HL-60/S4 treated with phorbol 12-myristate 13-acetate at 8.2 ng/mL for 4 days and 3 days (cell line): ENCODE results near the gene NUDT21.
"Not testable (repeated sequence)": the region's sequence is repeated elsewhere in the genome, so short reads cannot be mapped to it uniquely, and the experiment has no call there.

Source experiments
- in situ Hi-C: fragments of 300-500 bp; cut with MboI; formaldehyde crosslinking; loops from 2 replicates; pipeline ENCODE4 v1.15.0; 2022; ENCODE audit warnings: low sequenced_read_pairs

The NUDT21 gene

DNA sequence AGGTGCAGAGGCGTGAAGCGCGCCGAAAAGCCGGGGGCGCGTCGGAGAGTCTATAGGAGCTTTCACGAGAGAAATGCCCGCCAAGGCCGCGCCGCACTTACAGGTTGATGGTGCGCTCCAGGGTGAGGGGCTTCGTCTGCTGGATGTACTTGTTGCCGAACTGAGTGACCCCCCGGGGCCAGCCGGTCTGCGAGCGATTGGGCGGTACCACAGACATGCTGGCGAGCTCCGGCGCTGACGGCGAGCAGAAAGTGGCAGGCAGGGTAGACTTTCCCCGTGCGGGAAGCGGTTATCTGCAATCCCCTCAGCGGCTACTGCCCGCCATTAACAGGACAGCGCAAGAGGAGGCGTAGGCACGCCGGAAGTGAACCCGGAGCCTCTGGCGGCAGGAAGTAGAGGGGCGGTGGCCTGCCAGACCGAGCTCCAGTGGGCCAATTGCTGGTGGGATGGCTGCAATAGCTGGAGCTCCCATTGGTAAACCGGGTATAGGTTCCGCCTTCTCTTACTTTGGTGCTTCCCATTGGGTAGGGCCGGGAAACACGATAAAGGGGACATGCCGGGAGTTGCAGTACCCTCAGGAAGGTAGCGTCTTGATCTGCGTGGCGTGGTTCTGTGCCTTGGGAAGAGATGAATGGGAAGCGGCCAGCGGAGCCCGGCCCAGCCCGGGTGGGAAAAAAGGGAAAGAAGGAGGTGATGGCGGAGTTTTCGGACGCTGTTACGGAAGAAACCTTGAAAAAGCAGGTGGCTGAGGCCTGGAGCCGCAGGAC is at the start of gene NUDT21, which contains the start of gene OGFOD1:
NUDT21 (minus strand) TSS at position 347 of the 767 bp plus-strand sequence; CDS start at position 217, 130 bp downstream.
OGFOD1 (plus strand) TSS at position 569 of the 767 bp plus-strand sequence; CDS start at position 628, 59 bp downstream.
- in situ Hi-C loops: no loop called here

DNA sequence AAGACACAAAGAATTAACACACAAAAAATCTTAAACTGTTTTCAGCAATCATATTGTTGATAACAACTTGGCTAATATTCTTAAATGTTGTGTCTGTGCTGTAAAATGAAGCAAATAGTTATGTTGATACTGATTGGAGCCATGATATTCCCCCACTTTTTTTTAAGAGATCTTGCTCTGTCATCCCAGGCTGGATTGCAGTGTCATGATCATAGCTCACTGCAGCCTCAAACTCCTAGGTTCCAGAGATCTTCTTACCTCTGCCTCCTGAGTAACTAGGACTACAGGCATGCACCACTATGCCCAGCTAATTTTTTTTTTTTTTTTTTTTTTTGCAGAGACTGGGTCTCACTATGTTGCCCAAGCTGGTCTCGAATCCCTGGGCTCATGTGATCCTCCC is 42.7 kb upstream of the NUDT21 start:
- in situ Hi-C loops: no loop called here

DNA sequence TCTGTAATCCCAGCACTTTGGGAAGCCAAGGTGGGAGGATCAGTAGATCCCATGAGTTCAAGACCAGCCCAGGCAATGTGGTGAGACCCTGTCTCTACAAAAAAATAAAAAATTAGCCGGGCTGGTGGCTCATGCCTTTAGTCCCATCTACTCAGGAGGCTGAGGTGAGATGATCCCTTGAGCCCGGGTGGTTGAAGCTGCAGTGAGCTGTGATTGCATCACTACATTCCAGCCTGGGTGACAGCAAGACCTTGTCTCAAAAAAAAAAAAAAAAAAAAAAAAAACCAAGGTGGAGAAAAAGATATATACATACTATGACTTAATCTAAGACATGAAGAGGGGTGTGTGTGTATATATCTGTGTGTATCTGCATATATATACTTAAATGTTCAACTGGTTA is 42.0 kb upstream of the NUDT21 start:
- in situ Hi-C loops: no loop called here

DNA sequence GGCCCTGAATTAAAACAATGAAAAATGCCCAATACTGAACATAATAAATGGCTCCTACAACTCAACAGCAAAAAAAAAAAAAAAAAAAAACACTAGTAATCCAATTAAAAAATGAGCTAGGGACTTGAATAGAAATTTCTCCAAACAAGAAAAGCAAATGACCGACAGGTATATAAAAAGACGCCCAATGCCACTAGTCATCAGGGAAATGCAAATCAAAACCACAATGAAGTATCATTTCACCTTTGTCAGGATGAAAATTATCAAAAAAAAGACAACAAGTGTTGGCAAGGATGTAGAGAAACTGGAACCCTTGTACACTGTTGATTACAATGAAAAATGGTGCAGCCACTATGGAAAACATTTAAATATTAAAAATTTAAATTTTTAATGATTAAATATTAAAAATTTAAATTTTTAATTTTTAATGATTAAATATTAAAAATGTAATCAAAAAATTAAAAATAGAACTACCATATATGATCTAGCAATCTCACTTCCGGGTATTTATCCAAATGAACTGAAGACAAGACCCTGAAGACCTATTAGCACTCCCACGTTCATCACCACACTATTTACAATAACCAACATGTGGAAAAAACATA is 40.6 kb upstream of the NUDT21 start:
- in situ Hi-C loops: no loop called here

DNA sequence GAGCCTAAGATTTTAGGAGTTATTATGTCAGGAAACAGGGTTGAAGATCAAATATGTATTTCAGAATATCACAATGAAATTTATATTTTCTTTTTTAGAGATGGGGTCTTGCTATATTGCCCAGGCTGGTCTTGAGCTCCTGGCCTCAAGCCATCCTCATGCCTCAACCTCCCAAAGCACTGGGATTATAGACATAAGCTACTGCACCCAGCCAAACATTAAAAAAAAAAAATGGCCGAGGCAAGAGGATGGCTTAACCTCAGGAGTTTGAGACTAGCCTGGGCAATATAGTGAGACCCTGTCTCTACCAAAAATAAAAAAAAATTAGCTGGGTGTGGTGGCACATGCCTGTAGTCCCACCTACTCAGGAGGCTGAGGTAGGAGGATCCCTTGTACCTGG is 37.7 kb upstream of the NUDT21 start:
- in situ Hi-C loops: not testable (repeated sequence)

DNA sequence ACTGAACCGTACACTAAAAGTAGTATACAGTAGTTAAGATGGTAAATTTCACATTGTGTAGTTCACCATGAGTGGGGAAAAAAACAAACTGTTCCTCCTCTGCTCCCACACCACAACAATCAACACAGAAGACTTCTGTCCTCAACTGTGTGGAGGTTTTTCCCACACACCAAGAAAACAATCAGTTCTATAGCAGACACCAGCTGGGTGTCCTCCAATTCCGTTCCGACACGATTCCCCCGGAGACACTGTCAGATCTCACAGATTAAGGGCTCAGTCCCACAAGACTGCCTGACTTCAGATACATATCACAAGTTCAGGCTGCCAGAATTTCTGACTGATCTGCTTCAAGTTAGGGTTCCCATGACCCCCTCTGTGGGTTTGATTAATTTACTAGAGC is 36.9 kb upstream of the NUDT21 start:
- in situ Hi-C loops: no loop called here

DNA sequence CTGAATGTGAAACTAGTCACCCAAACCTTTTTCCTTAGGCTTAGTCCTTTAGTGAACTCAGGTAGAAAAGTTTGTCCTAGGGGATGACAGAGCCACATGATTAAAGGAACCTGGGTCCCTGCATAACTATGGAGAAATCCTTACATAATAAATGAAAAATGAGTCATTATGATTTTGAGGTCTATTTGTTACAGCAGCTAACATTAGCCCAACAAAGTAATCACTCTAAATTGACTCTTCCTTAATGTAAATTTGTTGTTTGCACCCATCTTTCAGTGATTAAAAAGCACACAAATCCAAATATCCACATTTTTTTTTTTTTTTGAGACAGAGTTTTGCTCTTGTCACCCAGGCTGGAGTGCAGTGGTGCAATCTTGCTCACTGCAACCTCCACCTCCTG is 32.3 kb upstream of the NUDT21 start:
- in situ Hi-C loops: no loop called here

DNA sequence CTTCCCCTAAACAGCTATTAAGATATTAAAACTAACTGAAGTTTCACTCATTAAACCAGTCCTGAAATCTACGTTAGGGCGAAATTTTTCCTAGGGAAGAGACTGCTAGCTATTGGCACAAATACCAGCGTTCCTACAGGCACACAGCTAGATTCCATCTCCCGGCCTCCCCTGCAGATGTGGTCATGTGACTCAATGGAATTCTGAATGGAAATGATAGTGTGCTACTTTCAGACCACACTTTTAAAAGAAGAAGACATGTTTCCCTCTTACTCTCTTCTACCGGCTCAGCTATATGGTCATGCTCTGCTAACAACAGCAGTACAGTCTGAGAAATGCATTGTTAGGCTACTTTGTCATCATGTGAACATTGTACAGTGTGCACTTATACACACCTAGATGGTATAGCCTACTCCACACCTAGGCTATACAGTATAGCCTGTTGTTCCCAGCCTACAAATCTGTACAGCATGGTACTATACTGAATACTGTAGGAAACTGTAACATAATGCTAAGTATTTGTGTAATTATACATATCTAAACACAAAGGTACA is 31.6 kb upstream of the NUDT21 start:
- in situ Hi-C loops: no loop called here

DNA sequence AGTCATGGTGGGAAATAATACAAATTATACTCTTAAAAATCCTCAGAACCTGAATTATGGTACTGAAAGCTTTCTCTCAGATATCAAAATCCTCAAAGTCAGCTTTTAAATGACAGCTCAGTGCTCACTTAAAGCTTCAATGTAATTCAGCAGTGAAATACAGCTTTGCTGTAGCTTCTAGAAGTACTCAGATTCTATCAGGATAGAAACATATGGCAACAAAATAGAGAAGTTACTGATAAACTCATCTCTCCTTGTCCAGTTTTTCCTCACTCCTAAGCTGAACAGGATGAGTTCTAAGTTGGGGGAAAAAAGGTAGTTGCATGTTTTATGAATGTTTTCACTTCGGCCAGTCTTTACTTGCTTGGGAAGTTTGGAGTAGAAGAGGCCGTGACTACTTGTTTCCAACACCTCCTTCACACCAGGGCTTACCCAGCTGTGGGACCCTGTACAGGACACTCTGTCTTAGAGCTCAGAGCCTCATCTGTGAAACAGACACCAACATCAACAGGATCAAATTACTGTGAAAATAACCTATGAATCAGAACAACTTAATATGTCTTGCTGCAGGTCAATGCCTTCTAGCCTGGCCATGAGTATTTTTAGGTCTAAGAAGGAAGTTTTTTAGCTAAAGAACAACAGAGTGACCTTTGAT is 30.5 kb upstream of the NUDT21 start:
- in situ Hi-C loops: no loop called here

DNA sequence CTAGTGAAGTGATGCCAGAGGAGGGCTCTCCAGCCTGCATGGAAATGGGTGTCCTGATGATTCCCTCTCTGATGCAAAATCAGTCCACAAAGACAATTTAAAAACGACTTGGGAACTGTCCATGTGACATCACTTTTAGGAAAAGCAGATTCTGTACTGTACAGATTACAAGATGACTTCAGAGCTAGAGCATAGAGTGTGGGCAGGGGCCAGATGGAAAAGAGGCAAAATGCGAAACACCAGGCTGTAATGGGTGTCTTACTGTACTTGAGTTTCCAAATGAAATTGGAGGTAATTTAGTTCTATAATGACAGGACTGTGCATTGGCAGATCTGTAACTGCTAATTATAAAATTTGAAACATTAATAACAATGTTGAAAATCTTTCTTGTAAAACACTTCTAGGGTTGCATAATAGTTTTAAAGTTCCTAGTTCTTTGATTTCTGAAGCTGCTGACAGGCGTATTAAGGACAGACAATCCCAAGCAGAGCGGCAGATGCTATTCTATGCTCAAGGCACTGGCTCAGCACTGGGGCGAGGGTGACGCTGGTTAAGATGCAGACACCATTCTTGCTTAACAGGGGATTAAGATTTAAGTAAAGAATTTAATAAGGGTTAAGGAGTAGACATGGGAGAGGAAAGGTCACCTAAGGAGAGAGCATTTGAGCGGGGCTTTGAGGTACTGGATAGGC is 29.8 kb upstream of the NUDT21 start:
- in situ Hi-C loops: no loop called here

DNA sequence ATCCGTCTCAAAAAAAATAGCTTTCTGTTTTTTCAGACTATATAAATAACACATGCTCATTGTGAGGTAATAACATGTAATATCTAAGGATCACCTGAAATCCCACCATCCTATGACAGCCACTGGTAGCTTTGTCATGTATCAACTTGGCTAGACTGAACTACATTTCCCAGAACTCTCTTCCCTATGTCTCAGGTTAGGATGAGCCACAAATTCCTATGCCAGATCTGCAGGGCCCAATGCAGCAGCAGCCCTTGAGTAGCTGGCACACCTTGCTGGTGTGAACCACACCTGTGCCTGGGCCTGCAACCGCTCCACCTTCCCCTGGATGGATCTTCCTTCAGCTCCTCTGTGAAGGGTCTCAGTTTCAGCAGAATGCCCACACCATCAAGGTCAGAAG is 28.3 kb upstream of the NUDT21 start:
- in situ Hi-C loops: no loop called here

DNA sequence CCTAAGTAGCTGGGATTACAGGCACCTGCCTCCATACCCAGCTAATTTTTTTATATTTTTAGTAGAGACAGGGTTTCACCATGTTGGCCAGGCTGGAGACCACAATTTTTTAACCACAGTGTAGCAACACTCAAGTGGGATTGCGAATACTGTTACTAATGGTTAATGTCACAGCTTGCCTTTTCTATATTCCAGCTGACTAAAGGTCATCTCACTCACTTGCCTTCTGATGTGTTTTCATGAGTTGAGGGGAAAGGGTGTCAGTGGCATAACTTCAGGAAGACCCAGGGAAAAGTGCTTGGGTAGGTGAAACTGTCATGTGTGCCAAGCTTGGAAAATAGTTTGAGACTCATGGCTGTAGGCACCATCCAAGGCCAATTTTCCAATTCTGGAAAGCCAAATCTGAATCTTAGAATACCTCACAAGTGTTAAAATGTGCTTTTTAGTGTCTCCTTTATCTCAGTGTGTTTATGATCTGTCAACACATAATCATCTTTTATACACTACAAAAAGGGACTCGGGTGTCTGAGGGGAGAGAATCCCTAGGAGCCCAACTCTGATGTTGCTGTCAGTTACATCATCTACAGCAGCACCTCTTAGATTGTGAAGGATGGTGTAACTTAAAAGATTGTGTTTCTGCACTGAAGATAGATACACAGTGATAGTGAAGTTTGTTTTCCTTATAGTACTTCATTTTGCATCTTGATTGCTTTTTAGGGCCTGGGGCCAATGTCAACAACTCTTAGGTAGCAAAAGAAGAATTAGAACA is 27.3 kb upstream of the NUDT21 start:
- in situ Hi-C loops: no loop called here

DNA sequence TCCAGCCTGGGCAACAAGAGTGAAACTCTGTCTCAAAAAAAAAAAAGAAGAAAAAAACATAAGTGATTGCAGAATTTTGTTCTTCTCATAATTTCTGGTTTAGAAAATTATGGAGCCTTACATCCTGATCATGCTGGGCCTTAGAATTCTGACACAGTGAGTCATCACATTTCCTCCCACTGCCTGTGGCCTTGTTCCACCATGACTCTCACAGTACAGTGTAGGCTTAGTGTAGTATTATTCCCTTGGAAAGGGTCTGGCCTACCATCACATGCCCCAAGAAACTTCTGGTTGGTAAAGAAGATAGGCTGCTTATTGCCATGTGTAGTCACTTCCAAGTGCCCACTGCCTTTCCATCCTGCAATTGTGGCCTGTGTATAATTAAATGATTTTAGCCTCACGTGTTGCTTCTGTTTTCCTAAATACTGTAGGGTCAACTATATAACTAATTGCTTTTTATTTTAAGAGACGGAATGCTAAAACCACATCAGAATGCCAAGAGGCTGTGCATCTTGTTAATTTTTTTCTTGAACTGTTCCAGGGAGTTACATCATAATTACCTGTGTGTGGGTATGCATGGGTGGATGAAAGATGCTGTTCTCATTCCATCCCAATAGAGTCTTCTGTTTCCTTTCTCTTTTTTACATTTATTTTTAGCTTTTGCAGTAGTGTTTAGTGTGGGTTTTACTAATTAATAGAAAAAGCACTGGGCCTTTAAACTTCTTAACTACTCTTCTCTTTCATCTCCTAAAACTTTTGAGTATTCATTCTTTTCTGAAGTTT is 26.2 kb upstream of the NUDT21 start:
- in situ Hi-C loops: no loop called here

DNA sequence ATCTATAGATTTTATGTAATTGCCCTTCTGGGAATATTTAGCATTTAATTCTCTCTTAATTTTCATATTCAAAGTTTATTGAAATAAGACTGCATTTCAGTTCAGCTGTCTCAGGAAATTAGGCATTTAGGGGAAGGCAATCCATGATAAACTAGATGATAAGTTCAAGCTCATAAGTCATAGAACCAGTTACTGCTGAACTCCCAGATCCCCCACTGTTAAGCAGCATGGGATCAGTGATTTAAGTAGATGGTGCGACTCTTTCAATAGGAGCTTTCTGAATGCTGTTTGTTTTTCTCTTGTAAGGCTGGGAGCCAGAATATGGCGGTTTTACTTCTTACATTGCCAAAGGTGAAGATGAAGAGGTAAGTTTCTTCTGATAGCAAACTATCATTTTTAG is 24.1 kb upstream of the NUDT21 start:
- in situ Hi-C loops: no loop called here

DNA sequence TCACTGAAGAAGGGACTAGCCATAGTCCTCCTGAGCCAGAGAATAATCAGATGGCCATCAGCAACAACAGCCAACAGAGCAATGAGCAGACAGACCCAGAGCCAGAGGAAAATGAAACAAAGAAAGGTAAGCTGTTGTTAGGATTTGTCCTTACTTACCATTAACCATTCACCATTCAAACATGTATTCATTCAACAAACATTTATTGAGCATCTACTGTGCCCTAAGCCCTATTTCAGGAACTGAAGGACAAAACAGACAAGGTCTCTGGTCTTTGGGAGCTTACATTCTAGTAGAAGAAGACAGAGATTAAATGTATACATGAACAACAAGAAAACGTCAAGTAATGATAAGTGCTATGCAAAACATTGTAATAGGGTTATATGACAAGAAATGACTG is 19.5 kb upstream of the NUDT21 start:
- in situ Hi-C loops: no loop called here

DNA sequence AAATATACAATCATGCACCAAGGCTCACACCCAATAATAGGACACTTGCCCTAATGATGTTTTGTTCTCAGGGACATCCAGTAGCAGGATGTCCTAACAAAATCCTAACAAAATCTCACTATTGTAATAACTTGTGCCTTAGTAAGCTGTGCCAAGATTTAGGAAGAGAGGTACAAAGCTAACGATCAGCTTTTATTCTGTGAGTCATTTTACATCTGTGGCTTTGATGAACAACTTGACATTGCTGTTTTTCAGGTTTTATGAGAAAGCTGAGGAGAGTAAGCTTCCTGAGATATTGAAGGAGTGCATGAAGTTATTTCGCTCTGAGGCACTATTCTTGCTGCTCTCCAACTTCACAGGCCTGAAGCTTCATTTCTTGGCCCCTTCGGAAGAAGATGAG is 19.1 kb upstream of the NUDT21 start:
- in situ Hi-C loops: no loop called here

DNA sequence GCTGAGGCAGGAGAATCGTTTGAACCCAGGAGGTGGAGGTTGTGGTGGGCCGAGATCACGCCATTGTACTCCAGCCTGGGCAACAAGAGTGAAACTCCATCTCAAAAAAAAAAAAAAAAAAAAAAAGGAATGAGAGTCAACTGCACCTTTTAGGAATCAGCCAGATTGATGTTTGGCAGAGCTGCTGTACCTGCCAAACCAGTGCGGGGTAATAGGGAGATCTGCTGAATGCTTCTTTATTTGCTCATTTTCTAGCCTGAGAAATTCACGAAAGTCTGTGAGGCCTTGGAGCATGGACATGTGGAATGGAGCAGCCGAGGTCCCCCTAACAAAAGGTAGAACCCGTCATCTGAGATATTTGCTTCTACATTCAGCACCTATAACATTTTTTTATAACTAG is 18.6 kb upstream of the NUDT21 start:
- in situ Hi-C loops: no loop called here

DNA sequence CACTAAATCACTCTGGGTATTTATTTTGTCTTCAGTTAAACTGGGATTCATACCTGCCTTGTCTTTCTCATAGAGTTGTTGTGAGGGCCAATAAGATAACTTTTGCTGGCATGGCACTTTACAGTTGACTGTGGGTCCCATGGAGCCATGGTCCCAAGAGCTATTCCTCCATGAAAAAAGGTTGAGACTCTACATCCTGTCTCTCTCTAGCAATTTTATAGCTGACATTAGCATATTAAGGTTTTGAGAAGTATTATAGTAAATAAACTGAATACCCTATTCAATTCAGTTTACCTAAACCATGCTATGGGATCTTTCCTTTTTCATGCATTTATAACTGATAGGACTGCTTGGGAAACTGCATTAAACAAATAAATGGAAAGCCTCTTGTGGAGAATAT is 17.7 kb upstream of the NUDT21 start:
- in situ Hi-C loops: no loop called here

DNA sequence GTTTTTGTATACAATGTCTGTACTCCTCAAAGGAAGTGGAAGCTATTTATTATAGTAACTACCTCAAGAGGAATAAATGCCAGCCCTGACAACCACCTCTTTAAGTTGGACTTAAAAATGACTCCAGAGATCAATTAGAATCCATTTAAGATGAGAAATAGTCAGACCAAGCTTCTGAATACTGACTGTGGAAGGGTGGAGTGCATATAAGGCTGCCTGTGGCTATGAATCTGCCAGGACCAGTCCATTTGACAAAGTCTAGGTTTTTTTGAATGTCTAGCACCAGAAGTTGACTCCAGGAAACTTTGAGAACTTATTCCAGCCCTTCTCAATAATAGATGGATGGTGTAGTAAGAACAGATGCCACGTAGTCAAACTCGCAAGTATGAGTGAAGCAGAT is 15.2 kb upstream of the NUDT21 start:
- in situ Hi-C loops: no loop called here

DNA sequence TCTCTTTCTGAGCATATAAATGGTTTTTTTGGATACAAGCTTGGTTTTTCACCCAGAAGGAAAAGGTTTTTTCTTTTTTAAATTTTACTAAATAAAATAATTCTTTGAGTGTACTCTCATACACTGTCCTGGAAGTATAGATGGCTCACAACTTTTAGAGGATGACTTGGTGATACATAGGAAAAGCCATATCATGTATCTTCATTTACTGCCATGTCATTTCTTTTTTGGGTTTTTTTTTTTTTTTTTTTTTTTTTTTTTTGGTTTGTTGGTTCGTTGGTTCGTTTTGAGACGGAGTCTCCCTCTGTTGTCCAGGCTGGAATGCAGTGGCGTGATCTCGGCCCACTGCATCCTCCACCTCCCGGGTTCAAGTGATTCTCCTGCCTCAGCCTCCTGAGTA is 12.0 kb upstream of the NUDT21 start:
- in situ Hi-C loops: no loop called here
